Stimulated activated naive CD8-positive, alpha-beta T cell treated with anti-CD3 and anti-CD28 coated beads, Interleukin-15, amount 100 ng/mL, for 72 hours (primary cell): ENCODE measurements around the gene EEFSEC.

Experiments used
- ATAC-seq: fragments of 150-1000 bp; cut with Tn5 transposase; 2 replicates; pipeline ENCODE4 v1.10.0; 2021; ENCODE audit warnings: mild to moderate bottlenecking, moderate library complexity
- DNase-seq, 2 donors: peaks; one replicate each; pipeline ENCODE4 v3.0.0; 2021 to 2022
- H3K27ac Mint-ChIP-seq, 2 donors: one replicate each; pipeline ENCODE4 v1.8.0; 2022; ENCODE audit warnings: mild to moderate bottlenecking in 2 of 2, mixed read lengths in 2 of 2, moderate library complexity in 2 of 2
- H3K27me3 Mint-ChIP-seq: one replicate; pipeline ENCODE4 v1.8.0; 2022; ENCODE audit warnings: mixed read lengths
- H3K4me1 Mint-ChIP-seq: one replicate; pipeline ENCODE4 v1.8.0; 2022; ENCODE audit warnings: mild to moderate bottlenecking, mixed read lengths
- H3K4me3 Mint-ChIP-seq, 2 donors: one replicate each; pipeline ENCODE4 v1.8.0; 2022; ENCODE audit warnings: mild to moderate bottlenecking in 2 of 2, mixed read lengths in 2 of 2, moderate library complexity in 1 of 2
- H3K9me3 Mint-ChIP-seq, 2 donors: one replicate each; pipeline ENCODE4 v1.8.0; 2022; ENCODE audit warnings: mixed read lengths in 2 of 2

EEFSEC gene

GRCh38 chr3:128307781-128308469 is 154.6 kb downstream of the EEFSEC start:
- no peak for DNase-seq
- H3K9me3 Mint-ChIP-seq = no peaks in the 10 kb centered on the region
- no peaks in the 10 kb centered on the region for H3K27me3 Mint-ChIP-seq
- H3K27ac Mint-ChIP-seq = no peak overlapping the region
- no peak for ATAC-seq
- no peak overlapping the region for H3K4me3 Mint-ChIP-seq
- H3K4me1 Mint-ChIP-seq = peaks cover 12% of the 10 kb centered on the region

- DNase-seq (no peak), ATAC-seq (no peak)
- H3K4me3 Mint-ChIP-seq = no peak overlapping the region
- H3K27ac Mint-ChIP-seq = no peak overlapping the region
- peaks cover 17% of the 10 kb centered on the region for H3K4me1 Mint-ChIP-seq
- H3K9me3 Mint-ChIP-seq = no peaks in the 10 kb centered on the region
- H3K27me3 Mint-ChIP-seq = no peaks in the 10 kb centered on the region
Measured at GRCh38 chr3:128309026-128309425, 155.7 kb downstream of the EEFSEC start.

- H3K4me1 Mint-ChIP-seq = peaks cover 29% of the 10 kb centered on the region
- no peak for DNase-seq
- H3K27me3 Mint-ChIP-seq = no peaks in the 10 kb centered on the region
- H3K4me3 Mint-ChIP-seq = no peak overlapping the region
- ATAC-seq = no peak
- H3K27ac Mint-ChIP-seq = no peak overlapping the region
- H3K9me3 Mint-ChIP-seq = no peaks in the 10 kb centered on the region
Measured at GRCh38 chr3:128310286-128311058, 157.2 kb downstream of the EEFSEC start.

GRCh38 chr3:128311441-128311844 is 158.2 kb downstream of the EEFSEC start:
- no peak overlapping the region for H3K4me3 Mint-ChIP-seq
- no peak overlapping the region for H3K27ac Mint-ChIP-seq
- H3K4me1 Mint-ChIP-seq = peaks cover 35% of the 10 kb centered on the region
- H3K27me3 Mint-ChIP-seq = no peaks in the 10 kb centered on the region
- ATAC-seq (no peak), DNase-seq (peak in 1 of 2 donors; percentile 4)
- no peaks in the 10 kb centered on the region for H3K9me3 Mint-ChIP-seq

GRCh38 chr3:128312271-128312670 is 159.0 kb downstream of the EEFSEC start:
- no peak for ATAC-seq
- no peaks in the 10 kb centered on the region for H3K9me3 Mint-ChIP-seq
- H3K27ac Mint-ChIP-seq = no peak overlapping the region
- no peak overlapping the region for H3K4me3 Mint-ChIP-seq
- H3K4me1 Mint-ChIP-seq = peaks cover 44% of the 10 kb centered on the region
- no peaks in the 10 kb centered on the region for H3K27me3 Mint-ChIP-seq
- DNase-seq = no peak

- DNase-seq = no peak
- Mint-ChIP-seq H3K9me3 (no peaks in the 10 kb centered on the region), H3K4me1 (peaks cover 51% of the 10 kb centered on the region), H3K27ac (no peak overlapping the region), H3K27me3 (no peaks in the 10 kb centered on the region), H3K4me3 (no peak overlapping the region)
- no peak for ATAC-seq
Measured at GRCh38 chr3:128313071-128313725, 159.9 kb downstream of the EEFSEC start.

GRCh38 chr3:128313935-128314334 is 160.7 kb downstream of the EEFSEC start:
- DNase-seq (no peak), ATAC-seq (no peak)
- H3K4me1 Mint-ChIP-seq = peaks cover 57% of the 10 kb centered on the region
- no peak overlapping the region for H3K27ac Mint-ChIP-seq
- H3K27me3 Mint-ChIP-seq = no peaks in the 10 kb centered on the region
- H3K4me3 Mint-ChIP-seq = no peak overlapping the region
- H3K9me3 Mint-ChIP-seq = no peaks in the 10 kb centered on the region

GRCh38 chr3:128315313-128315712 is 162.0 kb downstream of the EEFSEC start:
- no peaks in the 10 kb centered on the region for H3K27me3 Mint-ChIP-seq
- no peak overlapping the region for H3K4me3 Mint-ChIP-seq
- ATAC-seq (no peak), DNase-seq (no peak)
- H3K9me3 Mint-ChIP-seq = no peaks in the 10 kb centered on the region
- H3K27ac Mint-ChIP-seq = no peak overlapping the region
- H3K4me1 Mint-ChIP-seq = peaks cover 63% of the 10 kb centered on the region

- peaks cover 68% of the 10 kb centered on the region for H3K4me1 Mint-ChIP-seq
- peak overlapping the region in 1 of 2 donors; percentile 50 for H3K27ac Mint-ChIP-seq
- DNase-seq (peak in 1 of 2 donors; percentile 51), ATAC-seq (peak; percentile 90)
- H3K4me3 Mint-ChIP-seq = peak overlapping the region; percentile 19 to 44
- no peaks in the 10 kb centered on the region for H3K27me3 Mint-ChIP-seq
- H3K9me3 Mint-ChIP-seq = no peaks in the 10 kb centered on the region
Measured at GRCh38 chr3:128316481-128316891, 163.2 kb downstream of the EEFSEC start.

GRCh38 chr3:128317101-128317697 is 163.9 kb downstream of the EEFSEC start:
- Mint-ChIP-seq H3K27me3 (no peaks in the 10 kb centered on the region), H3K9me3 (no peaks in the 10 kb centered on the region), H3K4me3 (peak overlapping the region in 1 of 2 donors; percentile 67), H3K27ac (peak overlapping the region in 1 of 2 donors; percentile 4), H3K4me1 (peaks cover 75% of the 10 kb centered on the region)
- peak in 1 of 2 donors; percentile 6 for DNase-seq
- no peak for ATAC-seq

GRCh38 chr3:128317698-128318231 is 164.5 kb downstream of the EEFSEC start:
- ATAC-seq = no peak
- DNase-seq = peak in 1 of 2 donors; percentile 7
- no peaks in the 10 kb centered on the region for H3K27me3 Mint-ChIP-seq
- no peak overlapping the region for H3K27ac Mint-ChIP-seq
- no peaks in the 10 kb centered on the region for H3K9me3 Mint-ChIP-seq
- peaks cover 77% of the 10 kb centered on the region for H3K4me1 Mint-ChIP-seq
- H3K4me3 Mint-ChIP-seq = peak overlapping the region in 1 of 2 donors; percentile 67

- H3K27ac Mint-ChIP-seq = no peak overlapping the region
Measured at GRCh38 chr3:128318275-128318941, 165.1 kb downstream of the EEFSEC start.

GRCh38 chr3:128319107-128319506 is 165.8 kb downstream of the EEFSEC start:
- ATAC-seq (no peak), DNase-seq (no peak)
- no peaks in the 10 kb centered on the region for H3K27me3 Mint-ChIP-seq
- no peak overlapping the region for H3K27ac Mint-ChIP-seq
- H3K9me3 Mint-ChIP-seq = no peaks in the 10 kb centered on the region
- H3K4me3 Mint-ChIP-seq = no peak overlapping the region
- H3K4me1 Mint-ChIP-seq = peaks cover 71% of the 10 kb centered on the region

More at GRCh38 chr3:128318275-128318941, 165.1 kb downstream of the EEFSEC start:
- H3K9me3 Mint-ChIP-seq = no peaks in the 10 kb centered on the region
- ATAC-seq (no peak), DNase-seq (no peak)
- H3K4me1 Mint-ChIP-seq = peaks cover 77% of the 10 kb centered on the region
- H3K4me3 Mint-ChIP-seq = no peak overlapping the region
- no peaks in the 10 kb centered on the region for H3K27me3 Mint-ChIP-seq

- H3K4me3 Mint-ChIP-seq = no peak overlapping the region
- ATAC-seq (no peak), DNase-seq (no peak)
- peaks cover 68% of the 10 kb centered on the region for H3K4me1 Mint-ChIP-seq
- no peaks in the 10 kb centered on the region for H3K27me3 Mint-ChIP-seq
- H3K9me3 Mint-ChIP-seq = no peaks in the 10 kb centered on the region
- H3K27ac Mint-ChIP-seq = no peak overlapping the region
Measured at GRCh38 chr3:128319741-128320141, 166.5 kb downstream of the EEFSEC start.
